Neuronal stem cell (in vitro differentiated cells): ENCODE results near the gene ANXA6.

ENCODE experiments used
- DNase-seq: peaks from one replicate; pipeline ENCODE4 v3.0.0-alpha.2; 2013; ENCODE audit warnings: low spot score
- H2AFZ ChIP-seq: one replicate; pipeline ENCODE4 v1.6.1; 2013; ENCODE audit warnings: mild to moderate bottlenecking, low read length, inconsistent platforms
- H2AK5ac ChIP-seq: 2 replicates; pipeline ENCODE4 v1.6.1; 2013; ENCODE audit warnings: low read depth, mild to moderate bottlenecking, inconsistent platforms, low read length, moderate library complexity, mixed read lengths
- H2BK120ac ChIP-seq: 2 replicates; pipeline ENCODE4 v1.6.1; 2013; ENCODE audit warnings: low read depth, mild to moderate bottlenecking, inconsistent platforms, low read length, moderate library complexity, mixed read lengths
- H2BK12ac ChIP-seq: one replicate; pipeline ENCODE4 v1.6.1; 2013; ENCODE audit warnings: low read length, inconsistent platforms
- H2BK15ac ChIP-seq: 2 replicates; pipeline ENCODE4 v1.6.1; 2013; ENCODE audit warnings: mild to moderate bottlenecking, low read length, inconsistent platforms, mixed read lengths
- H2BK5ac ChIP-seq: one replicate; pipeline ENCODE4 v1.6.1; 2013; ENCODE audit warnings: inconsistent platforms, mild to moderate bottlenecking, low read length, moderate library complexity
- H3K14ac ChIP-seq: one replicate; pipeline ENCODE4 v1.6.1; 2013; ENCODE audit warnings: low read length, inconsistent platforms
- H3K18ac ChIP-seq: 2 replicates; pipeline ENCODE4 v1.6.1; 2013; ENCODE audit warnings: low read length, inconsistent platforms
- H3K23ac ChIP-seq: 2 replicates; pipeline ENCODE4 v1.6.1; 2013; ENCODE audit warnings: low read depth, mild to moderate bottlenecking, mixed read lengths, low read length, inconsistent platforms; ENCODE audit not compliant: poor library complexity
- H3K27ac ChIP-seq: replicated peaks from 3 replicates; pipeline ENCODE4 v1.5.1; 2013; ENCODE audit warnings: low read length, inconsistent platforms
- H3K27me3 ChIP-seq, 3 experiments: 2 replicates each; pipeline ENCODE4 v1.6.1; 2013; ENCODE audit warnings: low read length in 3 of 3, mild to moderate bottlenecking in 2 of 3, inconsistent platforms in 1 of 3, low read depth in 1 of 3, mixed read lengths in 1 of 3, moderate library complexity in 1 of 3; ENCODE audit not compliant: control insufficient read depth in 3 of 3, insufficient read depth in 3 of 3
- H3K36me3 ChIP-seq, 2 donors: replicated peaks in 1 of 2; 2 replicates each; pipeline ENCODE4 v1.6.1; 2013; ENCODE audit warnings: low read length in 2 of 2; ENCODE audit not compliant: control insufficient read depth in 2 of 2, insufficient read depth in 2 of 2
- H3K4ac ChIP-seq: 2 replicates; pipeline ENCODE4 v1.6.1; 2013; ENCODE audit warnings: inconsistent platforms, mild to moderate bottlenecking, low read length, moderate library complexity
- H3K4me1 ChIP-seq, 2 donors: 1 replicate in 1 of 2; 2 replicates in 1 of 2; pipeline ENCODE4 v1.6.1; 2013; ENCODE audit warnings: low read length in 2 of 2, low read depth in 1 of 2; ENCODE audit not compliant: control insufficient read depth in 2 of 2, insufficient read depth in 1 of 2
- H3K4me2 ChIP-seq: one replicate; pipeline ENCODE4 v1.6.1; 2013; ENCODE audit warnings: mild to moderate bottlenecking, low read length, inconsistent platforms; ENCODE audit not compliant: insufficient read depth, poor library complexity, severe bottlenecking
- H3K4me3 ChIP-seq, 2 donors: 2 replicates each; pipeline ENCODE4 v1.5.1; 2013; ENCODE audit warnings: low read length in 2 of 2, mild to moderate bottlenecking in 2 of 2, inconsistent platforms in 1 of 2, moderate library complexity in 1 of 2
- H3K79me1 ChIP-seq: one replicate; pipeline ENCODE4 v1.6.1; 2013; ENCODE audit warnings: low read depth, mild to moderate bottlenecking, inconsistent platforms, low read length, moderate library complexity
- H3K9ac ChIP-seq: one replicate; pipeline ENCODE4 v1.6.1; 2013; ENCODE audit warnings: mild to moderate bottlenecking, low read depth, low read length, inconsistent platforms; ENCODE audit not compliant: poor library complexity
- H3K9me3 ChIP-seq, 2 donors: replicated peaks in 1 of 2; 2 replicates each; pipeline versions ENCODE3 to v1.6.1; 2013; ENCODE audit warnings: low read length in 2 of 2, mild to moderate bottlenecking in 2 of 2, inconsistent platforms in 1 of 2, low read depth in 1 of 2, mixed read lengths in 1 of 2, moderate library complexity in 1 of 2; ENCODE audit not compliant: control insufficient read depth in 2 of 2, insufficient read depth in 1 of 2
- H4K8ac ChIP-seq: one replicate; pipeline ENCODE4 v1.6.1; 2013; ENCODE audit warnings: low read depth, mild to moderate bottlenecking, inconsistent platforms, low read length, moderate library complexity
- H4K91ac ChIP-seq: one replicate; pipeline ENCODE4 v1.6.1; 2013; ENCODE audit warnings: low read length, low read depth, mild to moderate bottlenecking, inconsistent platforms; ENCODE audit not compliant: poor library complexity
- WGBS, 2 donors: extraction: QIAGEN DNeasy Blood & Tissue Kit; methylation state at CpG; one replicate each; pipeline ENCODE4 v1.1.7; 2013; ENCODE audit warnings: missing lambda C conversion rate in 2 of 2, mixed read lengths in 1 of 2; ENCODE audit not compliant: insufficient read length in 2 of 2, insufficient replicate concordance in 1 of 2; ENCODE audit errors: extremely low coverage in 2 of 2; 5-methylcytosine and 5-hydroxymethylcytosine counted together

ANXA6 gene

GRCh38 chr5:151147033-151147432 lies 10.5 kb downstream of the ANXA6 start:
- no peak overlapping the region for H2BK5ac ChIP-seq

DNA sequence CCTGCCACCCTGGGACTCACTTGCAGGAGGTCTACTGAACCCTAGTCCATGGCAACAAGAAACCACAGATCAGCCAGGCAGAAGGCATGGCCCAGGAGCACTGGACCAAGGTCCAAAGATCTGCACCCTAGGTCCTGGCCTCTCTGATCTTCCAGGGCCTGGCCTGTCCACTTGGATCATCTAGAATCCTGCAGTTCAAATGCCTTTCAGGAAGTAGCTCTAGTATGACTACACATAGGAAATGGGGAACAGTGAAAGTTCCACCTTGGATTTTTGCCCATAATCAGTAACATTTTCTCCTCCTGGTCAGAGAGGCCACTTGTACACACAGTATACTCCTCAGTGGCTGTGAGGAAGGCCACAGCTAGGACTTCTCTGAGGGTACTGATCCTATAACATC lies 11.5 kb downstream of the ANXA6 start:
- Histone ChIP-seq H2AFZ (no peak overlapping the region), H2BK12ac (no peak overlapping the region), H3K9ac (peak overlapping the region; percentile 34), H4K91ac (no peak overlapping the region), H3K23ac (no peak overlapping the region), H3K27me3 (no peaks in the 10 kb centered on the region), H3K4me1 (peaks cover 11 to 14% of the 10 kb centered on the region in 2 donors), H3K18ac (no peak overlapping the region), H2BK120ac (no peak overlapping the region), H3K4ac (no peak overlapping the region), H3K14ac (no peak overlapping the region), H2AK5ac (no peak overlapping the region), H4K8ac (no peak overlapping the region), H2BK15ac (no peak overlapping the region), H3K4me2 (no peak overlapping the region), H3K4me3 (no peak overlapping the region), H3K36me3 (peaks cover 2 to 57% of the 10 kb centered on the region in 2 donors), H3K27ac (no peak overlapping the region), H3K9me3 (no peaks in the 10 kb centered on the region), H2BK5ac (no peak overlapping the region), H3K79me1 (peaks cover 5% of the 10 kb centered on the region)
- no peak for DNase-seq

More at GRCh38 chr5:151147033-151147432, 10.5 kb downstream of the ANXA6 start:
- no peak overlapping the region for H2AFZ ChIP-seq
- no peak overlapping the region for H2BK120ac ChIP-seq
- H3K4me2 ChIP-seq: no peak overlapping the region
- peaks cover 2 to 54% of the 10 kb centered on the region in 2 donors for H3K36me3 ChIP-seq
- no peak overlapping the region for H3K9ac ChIP-seq
- no peaks in the 10 kb centered on the region for H3K9me3 ChIP-seq
- no peak overlapping the region for H4K8ac ChIP-seq
- peaks cover 14 to 23% of the 10 kb centered on the region in 2 donors for H3K4me1 ChIP-seq
- no peak overlapping the region for H3K18ac ChIP-seq
- H2AK5ac ChIP-seq: no peak overlapping the region
- no peak overlapping the region for H3K4me3 ChIP-seq
- H3K27me3 ChIP-seq: no peaks in the 10 kb centered on the region
- no peak overlapping the region for H2BK15ac ChIP-seq
- no peak overlapping the region for H2BK12ac ChIP-seq
- no CpG with 5 or more reads among the region's 4 CpGs for WGBS, 2 donors
- no peak overlapping the region for H3K27ac ChIP-seq
- no peak overlapping the region for H3K14ac ChIP-seq
- no peak overlapping the region for H3K4ac ChIP-seq
- no peak overlapping the region for H4K91ac ChIP-seq
- H3K79me1 ChIP-seq: peaks cover 5% of the 10 kb centered on the region
- no peak overlapping the region for H3K23ac ChIP-seq
- no peak for DNase-seq

DNA sequence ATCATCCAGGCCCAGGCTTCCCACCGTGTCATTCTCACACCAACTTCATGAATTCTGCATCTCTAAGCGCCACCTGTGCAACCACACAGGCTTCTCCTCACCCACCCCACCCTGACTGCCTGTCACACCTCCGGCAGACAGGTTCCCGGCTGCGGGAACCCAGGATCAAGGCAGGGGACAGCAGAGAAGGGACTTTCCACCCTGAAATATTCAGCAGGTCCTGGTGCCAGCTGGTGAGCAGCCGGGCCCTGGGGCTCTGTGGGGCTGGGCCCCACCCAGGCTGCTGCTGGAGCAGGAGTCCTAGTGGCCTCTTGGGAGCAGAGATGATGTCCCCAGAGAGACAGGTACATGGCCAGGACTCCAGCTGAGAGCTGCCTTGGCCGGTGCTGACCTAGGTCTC lies 12.7 kb downstream of the ANXA6 start:
- no peak overlapping the region for H2BK12ac ChIP-seq
- H3K9me3 ChIP-seq: no peaks in the 10 kb centered on the region
- no peak for DNase-seq
- no peak overlapping the region for H3K4me3 ChIP-seq
- H3K79me1 ChIP-seq: peaks cover 5% of the 10 kb centered on the region
- H3K9ac ChIP-seq: no peak overlapping the region
- no peak overlapping the region for H3K18ac ChIP-seq
- no peak overlapping the region for H3K23ac ChIP-seq
- no peak overlapping the region for H2BK15ac ChIP-seq
- H3K4ac ChIP-seq: no peak overlapping the region
- no peak overlapping the region for H3K27ac ChIP-seq
- H2AFZ ChIP-seq: no peak overlapping the region
- peaks cover 0 to 4% of the 10 kb centered on the region in 2 donors for H3K4me1 ChIP-seq
- H2BK120ac ChIP-seq: no peak overlapping the region
- no peak overlapping the region for H4K91ac ChIP-seq
- H3K4me2 ChIP-seq: no peak overlapping the region
- H4K8ac ChIP-seq: no peak overlapping the region
- WGBS, 2 donors: no CpG with 5 or more reads among the region's 7 CpGs
- no peaks in the 10 kb centered on the region for H3K27me3 ChIP-seq
- peaks cover 2 to 67% of the 10 kb centered on the region in 2 donors for H3K36me3 ChIP-seq
- no peak overlapping the region for H2BK5ac ChIP-seq
- no peak overlapping the region for H3K14ac ChIP-seq
- H2AK5ac ChIP-seq: no peak overlapping the region

DNA sequence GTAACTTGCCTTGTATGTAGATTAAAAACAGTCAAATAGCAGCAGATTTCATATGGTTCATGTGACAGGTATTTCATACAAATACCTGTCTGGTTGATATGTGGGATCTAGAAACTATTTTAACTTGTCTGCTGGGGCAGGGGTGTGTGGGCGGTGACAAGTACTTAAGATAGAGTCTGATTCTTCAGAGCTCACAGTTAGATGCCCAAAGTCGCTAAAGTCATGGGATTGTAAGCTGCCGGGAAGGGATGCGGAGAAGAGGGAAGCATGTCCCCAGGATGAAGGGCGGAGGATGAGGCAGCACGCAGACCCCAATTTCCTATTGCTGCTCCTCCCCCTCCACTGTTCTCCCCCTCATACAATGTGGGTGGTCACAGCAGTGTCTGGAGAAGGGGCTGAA lies 13.3 kb downstream of the ANXA6 start:
- H3K27ac ChIP-seq: no peak overlapping the region
- no peak overlapping the region for H2BK120ac ChIP-seq
- H2BK12ac ChIP-seq: no peak overlapping the region
- H3K14ac ChIP-seq: no peak overlapping the region
- no peak overlapping the region for H4K8ac ChIP-seq
- H2AK5ac ChIP-seq: no peak overlapping the region
- H3K27me3 ChIP-seq: no peaks in the 10 kb centered on the region
- WGBS, 2 donors: no CpG with 5 or more reads among the region's 6 CpGs
- H3K9me3 ChIP-seq: no peaks in the 10 kb centered on the region
- no peak overlapping the region for H2BK15ac ChIP-seq
- no peak overlapping the region for H3K4ac ChIP-seq
- no peak overlapping the region for H3K9ac ChIP-seq
- no peak overlapping the region for H3K4me3 ChIP-seq
- H3K4me2 ChIP-seq: no peak overlapping the region
- H2AFZ ChIP-seq: no peak overlapping the region
- peaks cover 5% of the 10 kb centered on the region for H3K79me1 ChIP-seq
- H3K4me1 ChIP-seq: no peaks in the 10 kb centered on the region
- peaks cover 2 to 73% of the 10 kb centered on the region in 2 donors for H3K36me3 ChIP-seq
- H4K91ac ChIP-seq: no peak overlapping the region
- H3K23ac ChIP-seq: no peak overlapping the region
- no peak for DNase-seq
- no peak overlapping the region for H2BK5ac ChIP-seq
- H3K18ac ChIP-seq: no peak overlapping the region
